CD4-positive, alpha-beta T cell treated with Interferon alpha-2 for 1 hour (primary cell): ENCODE measurements around the gene MSANTD7.
"Not testable (repeated sequence)": the region's sequence is repeated elsewhere in the genome, so short reads cannot be mapped to it uniquely, and the experiment has no call there.

Source experiments
- DNase-seq, 2 donors: peaks; one replicate each; pipeline ENCODE4 v3.0.0-alpha.2; 2020 to 2022

MSANTD7 gene

DNA sequence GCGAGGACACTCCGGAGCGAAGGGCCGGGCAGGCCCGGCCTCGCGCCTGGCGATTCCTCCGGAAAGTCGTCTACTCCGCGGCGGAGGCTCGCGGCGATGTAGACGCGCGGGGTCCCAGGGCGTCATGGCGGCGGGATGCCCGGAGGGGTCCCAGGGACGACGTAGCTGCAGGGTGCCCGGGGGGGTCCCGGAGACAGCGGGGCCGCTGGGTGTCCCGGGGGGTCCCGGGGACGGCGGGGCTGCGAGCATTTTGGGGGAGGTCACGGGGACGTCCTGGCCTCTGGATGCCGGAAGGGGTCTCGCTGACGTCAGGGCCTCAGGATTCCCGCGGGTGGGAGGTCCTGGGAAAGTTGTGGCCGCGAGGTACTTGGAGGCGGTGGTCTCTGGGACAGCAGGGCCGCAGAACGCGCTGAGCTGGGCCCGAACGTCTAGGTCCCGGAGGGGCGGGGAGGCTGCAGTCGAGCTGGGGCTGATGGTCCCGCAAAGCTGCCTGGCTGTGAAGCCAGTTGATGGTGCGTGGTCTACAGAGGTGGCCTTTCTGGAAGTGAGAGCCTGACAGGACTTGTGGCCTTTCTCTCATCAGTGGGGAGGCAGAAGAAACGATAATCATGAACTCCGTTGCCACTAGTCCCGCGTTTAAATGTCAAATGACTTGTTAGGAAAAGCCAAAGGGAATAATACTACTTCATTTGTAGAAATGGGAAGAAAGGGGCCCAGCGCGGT lies 637 bp downstream of the MSANTD7 start:
- peak in 1 of 2 donors; percentile 31 for DNase-seq

GRCh38 chr10:14839305-14839695 lies 1.2 kb downstream of the MSANTD7 start:
- no peak for DNase-seq

GRCh38 chr10:14840178-14840577 lies 2.1 kb downstream of the MSANTD7 start:
- DNase-seq: no peak

DNA sequence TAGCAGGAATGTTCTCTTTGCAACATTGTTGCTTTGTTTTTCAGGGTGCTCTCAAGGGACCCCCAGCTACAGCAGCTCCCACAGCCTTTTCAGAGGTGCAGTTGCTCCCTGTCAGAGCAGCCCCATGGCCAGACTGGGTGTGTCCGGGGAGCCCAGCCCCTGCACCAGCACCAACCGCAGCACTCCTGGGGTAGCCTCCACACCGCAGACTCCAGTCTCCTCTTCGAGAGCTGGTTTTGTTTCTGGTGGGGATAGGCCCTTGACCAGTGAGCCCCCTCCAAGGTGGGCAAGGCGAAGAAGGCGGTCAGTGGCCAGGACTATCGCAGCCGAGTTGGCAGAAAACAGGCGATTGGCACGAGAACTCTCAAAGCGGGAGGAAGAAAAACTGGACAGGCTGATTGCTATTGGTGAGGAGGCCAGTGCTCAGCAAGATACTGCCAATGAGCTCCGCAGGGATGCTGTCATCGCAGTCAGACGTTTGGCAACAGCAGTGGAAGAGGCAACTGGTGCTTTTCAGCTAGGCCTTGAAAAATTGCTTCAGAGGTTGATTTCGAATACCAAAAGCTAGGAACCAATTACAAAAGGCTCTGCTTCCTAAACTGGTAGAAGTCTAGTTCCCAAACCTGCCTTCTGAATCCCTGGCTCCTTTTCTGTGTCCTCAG lies 5.4 kb downstream of the MSANTD7 start:
- DNase-seq: no peak

DNA sequence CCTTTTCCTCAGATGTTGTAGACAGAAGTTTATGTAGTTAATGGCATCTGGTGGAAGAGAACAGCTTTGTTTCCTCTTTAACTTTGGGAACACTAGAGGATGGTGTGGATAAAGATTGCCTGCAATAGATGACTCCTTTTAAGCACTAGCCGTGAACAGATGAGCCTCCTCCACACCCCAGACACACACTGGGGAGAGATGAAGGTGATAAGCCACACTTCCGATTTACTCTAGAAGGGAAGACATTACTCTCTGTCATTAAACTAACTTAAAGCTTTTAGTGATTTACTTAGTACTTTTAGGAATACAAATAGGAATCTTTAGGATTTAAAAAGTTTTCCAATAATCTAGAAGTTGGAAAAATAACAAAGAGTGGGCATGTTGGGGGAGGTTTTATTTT lies 6.8 kb downstream of the MSANTD7 start:
- no peak for DNase-seq

DNA sequence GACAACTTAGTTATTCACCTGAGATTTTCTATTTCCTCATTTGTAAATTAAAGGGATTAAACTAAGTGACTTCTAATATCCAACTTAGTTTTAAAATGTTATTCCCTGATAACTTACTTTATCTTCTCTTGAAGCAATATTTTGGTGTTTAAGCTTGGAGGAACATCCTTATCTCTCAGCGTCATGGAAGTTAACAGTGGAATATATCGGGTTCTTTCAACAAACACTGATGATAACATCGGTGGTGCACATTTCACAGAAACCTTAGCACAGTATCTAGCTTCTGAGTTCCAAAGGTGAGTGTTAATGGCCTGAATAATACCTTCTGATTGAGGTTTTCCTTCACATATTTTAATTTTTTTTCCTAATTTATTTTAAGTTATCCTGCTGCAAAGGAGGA lies 14.1 kb downstream of the MSANTD7 start:
- DNase-seq: no peak

- DNase-seq: no peak
Measured at GRCh38 chr10:14855453-14855852, 17.3 kb downstream of the MSANTD7 start.

GRCh38 chr10:14858338-14858960 lies 20.3 kb downstream of the MSANTD7 start:
- no peak for DNase-seq

GRCh38 chr10:14859043-14859442 lies 20.9 kb downstream of the MSANTD7 start:
- no peak for DNase-seq

GRCh38 chr10:14859775-14860174 lies 21.7 kb downstream of the MSANTD7 start:
- DNase-seq: no peak

DNA sequence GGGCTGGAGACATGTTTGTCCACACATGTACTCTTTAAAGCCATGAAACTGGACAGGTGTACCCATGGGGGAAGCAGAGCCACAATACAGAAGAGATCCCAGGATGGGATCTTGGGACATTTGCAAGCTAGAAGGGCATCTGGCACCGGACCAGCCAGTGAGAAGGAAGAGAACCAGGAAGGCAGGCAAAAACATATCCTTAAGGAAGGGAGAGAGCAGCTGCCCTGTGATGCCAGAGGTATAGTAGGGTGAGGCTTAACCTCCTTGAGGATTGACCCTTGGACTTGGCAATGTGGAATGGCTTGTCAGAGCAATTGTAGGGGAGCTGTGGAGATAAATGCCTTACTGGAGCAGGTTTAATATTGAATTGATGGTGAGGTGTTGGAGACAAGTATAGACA lies 22.7 kb downstream of the MSANTD7 start:
- no peak for DNase-seq

GRCh38 chr10:14864466-14864865 lies 26.4 kb downstream of the MSANTD7 start:
- not testable (repeated sequence) for DNase-seq

GRCh38 chr10:14864871-14865270 lies 26.8 kb downstream of the MSANTD7 start:
- DNase-seq: not testable (repeated sequence)

- DNase-seq: no peak
Measured at GRCh38 chr10:14873090-14873760, 35.1 kb downstream of the MSANTD7 start.

GRCh38 chr10:14875941-14876340 lies 37.8 kb downstream of the MSANTD7 start:
- DNase-seq: no peak

DNA sequence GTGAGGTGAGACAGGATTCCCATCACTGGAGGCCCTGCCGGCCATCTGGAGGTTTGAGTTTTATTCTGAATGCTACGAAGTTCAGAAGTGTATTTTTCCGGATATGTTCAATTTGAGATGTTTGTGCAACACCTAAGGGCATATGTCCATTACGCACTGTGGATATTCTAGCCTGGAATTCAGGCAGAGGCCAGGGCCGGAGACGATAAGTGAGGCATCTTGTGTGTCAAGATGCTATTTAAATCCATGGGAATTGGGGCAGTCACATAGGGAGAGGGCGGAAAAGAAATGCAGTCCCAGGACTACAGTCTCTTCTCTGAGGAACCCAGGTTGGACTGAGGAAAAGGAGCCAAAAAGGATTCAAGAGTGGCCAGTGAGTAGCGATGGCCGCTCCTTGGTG lies 38.7 kb downstream of the MSANTD7 start:
- no peak for DNase-seq

DNA sequence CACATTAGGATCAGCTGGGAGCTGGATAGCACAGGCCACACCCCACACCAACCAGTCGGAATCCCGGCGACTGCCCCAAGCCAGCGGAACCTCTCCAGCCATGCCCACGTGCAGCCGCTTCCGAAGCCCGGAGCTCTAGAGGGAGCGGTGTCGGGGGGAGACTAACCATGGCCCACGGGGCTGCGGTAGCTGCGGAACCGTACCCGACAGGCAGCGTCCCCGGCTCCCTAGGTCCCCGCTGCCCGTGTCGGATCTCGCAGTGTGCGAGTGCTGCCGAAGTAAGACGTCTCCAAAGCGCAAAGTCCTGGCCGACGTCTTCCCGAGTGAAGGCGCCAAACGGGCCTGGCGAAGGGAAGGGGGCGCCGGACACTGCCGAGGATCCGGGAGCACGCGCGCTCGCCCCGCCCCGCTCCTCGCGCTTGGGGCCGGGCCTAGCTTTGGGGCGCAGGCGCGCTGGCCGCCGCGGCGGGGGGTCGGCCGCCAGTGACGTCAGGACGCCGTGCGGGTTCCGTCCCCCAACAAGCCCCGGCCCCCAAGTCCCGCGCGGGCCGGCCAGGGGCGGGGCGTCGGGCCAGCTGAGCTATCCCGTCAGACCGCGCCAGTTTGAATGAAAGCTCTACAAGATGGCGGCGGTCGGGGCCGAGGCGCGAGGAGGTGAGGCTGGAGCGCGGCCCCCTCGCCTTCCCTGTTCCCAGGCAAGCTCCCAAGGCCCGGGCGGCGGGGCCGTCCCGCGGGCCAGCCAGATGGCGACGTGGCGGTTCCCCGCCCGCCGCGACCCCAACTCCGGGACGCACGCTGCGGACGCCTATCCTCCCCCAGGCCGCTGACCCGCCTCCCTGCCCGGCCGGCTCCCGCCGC lies 40.4 kb downstream of the MSANTD7 start, which contains the start of gene SUV39H2:
SUV39H2 (plus strand) TSS at position 601 of the 858 bp plus-strand sequence; CDS start at position 624, 23 bp downstream.
- peak; percentile 93 to 94 for DNase-seq

DNA sequence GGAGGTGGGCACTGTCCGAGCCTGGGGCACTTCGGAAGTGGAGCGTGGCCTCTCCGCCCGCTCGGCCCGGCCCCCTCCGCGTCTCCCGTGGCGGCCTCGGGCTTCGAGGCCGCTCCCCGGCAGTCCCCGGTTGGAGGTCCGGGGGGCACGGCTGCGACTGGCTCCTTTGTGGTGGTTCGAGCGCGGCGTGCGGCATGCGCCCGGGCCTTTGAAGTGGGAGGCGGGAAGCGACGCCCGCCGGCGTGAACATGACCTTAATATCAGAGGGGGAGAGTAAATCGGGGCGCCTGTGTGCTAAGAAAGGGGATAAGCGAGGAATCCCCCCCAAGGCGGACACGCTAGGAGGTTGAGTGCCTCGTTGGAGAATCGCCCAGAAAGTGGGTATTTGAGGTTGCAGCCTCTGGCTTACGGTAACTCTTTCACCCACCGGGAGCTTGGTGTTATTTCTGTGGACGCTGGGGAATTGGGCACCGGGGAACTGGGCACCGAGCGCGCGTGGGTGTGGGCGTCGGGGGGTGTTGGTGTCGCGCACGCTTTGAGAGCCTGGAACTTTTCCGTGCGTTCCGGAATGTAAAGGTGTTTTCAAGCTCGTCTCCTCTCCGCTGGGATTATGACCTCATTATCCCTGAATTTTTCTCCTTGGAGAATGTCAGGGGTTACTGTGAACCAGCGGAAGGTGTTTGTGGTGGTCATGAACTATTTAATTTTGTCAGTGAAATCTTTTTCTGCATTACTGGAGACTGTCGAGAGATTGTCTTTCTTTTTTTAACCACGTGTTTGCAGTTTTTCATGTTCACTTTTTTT lies 41.2 kb downstream of the MSANTD7 start:
- peak; percentile 10 to 54 for DNase-seq

- DNase-seq: no peak
Measured at GRCh38 chr10:14879928-14880193, 41.8 kb downstream of the MSANTD7 start.

DNA sequence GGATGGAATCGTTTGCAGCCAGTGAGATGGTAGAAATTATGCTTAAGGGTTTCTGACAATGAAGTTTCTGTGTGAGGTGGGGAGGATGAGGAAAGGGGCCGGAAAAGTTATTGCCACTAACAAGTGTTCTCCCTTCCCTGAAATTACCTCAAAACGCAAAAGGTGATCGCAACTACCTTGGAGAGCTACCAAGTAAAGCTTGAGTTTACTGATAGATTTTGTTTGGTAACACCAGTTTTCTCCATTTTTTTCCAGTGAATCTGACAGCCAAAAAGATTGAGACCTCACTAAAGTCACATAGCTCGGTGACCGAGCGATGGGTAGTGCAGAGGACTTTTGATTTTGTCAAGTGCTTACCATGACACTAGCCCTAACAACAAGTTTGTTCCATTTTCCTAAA lies 42.1 kb downstream of the MSANTD7 start:
- no peak for DNase-seq

GRCh38 chr10:14884082-14884481 lies 46.0 kb downstream of the MSANTD7 start:
- no peak for DNase-seq
